DOHH2 (cell line): ENCODE measurements around the gene CCDC51.

Experiments
- CTCF ChIP-seq: fragments of 200-600 bp; sonication (generic); IDR thresholded peaks from one replicate; pipeline ENCODE4 v1.5.1; 2014; ENCODE audit warnings: antibody characterized with exemption, mild to moderate bottlenecking, low read depth, low read length; ENCODE audit not compliant: poor library complexity, severe bottlenecking
- EZH2phosphoT487 ChIP-seq: fragments of 200-600 bp; sonication (generic); IDR thresholded peaks from 2 replicates; pipeline ENCODE4 v1.6.1; 2017; ENCODE audit warnings: borderline replicate concordance, mild to moderate bottlenecking, antibody characterized with exemption, low read length, moderate library complexity, mixed read lengths

DNA sequence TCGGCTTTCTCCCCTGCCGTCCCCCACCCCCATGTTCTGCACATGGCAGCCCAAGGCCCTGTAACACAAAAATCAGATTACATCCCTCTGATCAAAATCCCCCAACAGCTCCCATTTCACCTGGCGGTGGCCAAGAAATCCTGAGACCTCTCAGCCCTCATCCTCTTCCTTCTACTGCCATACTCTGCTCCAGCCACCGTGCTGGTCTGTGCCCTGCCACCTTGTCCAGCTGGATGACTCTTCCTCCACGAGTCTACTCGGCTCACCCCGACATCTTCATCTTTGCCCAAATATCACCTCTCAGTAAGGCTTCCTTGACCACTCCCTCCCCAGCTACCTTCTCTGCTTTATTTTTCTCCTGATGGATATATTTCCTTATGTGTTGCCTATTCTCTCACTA is 3.1 kb downstream of the CCDC51 start:
- TF ChIP-seq CTCF (no peak), EZH2phosphoT487 (no peak)
